ENCODE data around the gene UPP1. TPM values are rescaled to one million over a fixed set of nuclear protein-coding genes. Genes with fewer than 3 reads are reported as not detected.

UPP1 gene
- total and polyA plus RNA-seq, 2 of the 13 experiments (the other 11 are each of a cell fraction or from before 2014, with no cell fraction given): 5.7 to 9.8 TPM

DNA sequence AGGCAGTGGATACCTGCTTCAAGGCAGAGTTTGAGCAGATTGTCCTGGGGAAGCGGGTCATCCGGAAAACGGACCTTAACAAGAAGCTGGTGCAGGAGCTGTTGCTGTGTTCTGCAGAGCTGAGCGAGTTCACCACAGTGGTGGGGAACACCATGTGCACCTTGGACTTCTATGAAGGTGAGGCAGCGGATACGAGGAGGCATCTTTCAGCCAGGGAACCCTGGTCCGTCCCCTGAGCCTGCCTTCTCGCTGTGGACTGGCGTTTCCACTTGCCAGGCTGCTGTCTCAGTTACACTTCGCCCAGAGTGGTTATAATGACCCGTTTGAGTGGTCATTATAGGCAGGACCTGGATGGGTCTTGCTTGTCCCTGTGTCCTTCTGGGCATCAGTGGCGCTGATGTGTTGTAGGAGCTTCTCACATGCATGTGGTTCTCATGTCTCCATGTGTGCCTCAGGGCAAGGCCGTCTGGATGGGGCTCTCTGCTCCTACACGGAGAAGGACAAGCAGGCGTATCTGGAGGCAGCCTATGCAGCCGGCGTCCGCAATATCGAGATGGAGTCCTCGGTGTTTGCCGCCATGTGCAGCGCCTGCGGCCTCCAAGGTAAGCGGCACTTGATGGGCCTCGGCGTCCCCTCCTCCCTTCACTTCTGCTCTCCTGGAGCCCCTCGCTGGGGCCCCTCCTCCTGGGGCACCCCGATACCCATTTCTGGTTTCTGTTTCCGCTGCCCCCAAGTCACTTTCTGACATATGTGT lies 18.0 kb downstream of the UPP1 start:
- ATAC-seq: no peak
- WGBS (ENCODE audit: low lambda C conversion rate): 95% methylated on average over 21 of the region's 29 CpGs
- intact Hi-C loops (cut with micrococcal nuclease; ENCODE audit: unreplicated experiment): no loop called here
- BruUV-seq (replicated peaks): no TSS peak
- no peak for FAIRE-seq
- no peaks in the 10 kb centered on the region for H4K20me1 ChIP-seq (ENCODE audit: insufficient read depth, low read length)
- H3K9me3 ChIP-seq (ENCODE audit: low read length): no peaks in the 10 kb centered on the region
- no peak for DNase-seq (ENCODE audit: low spot score)
- CTCF ChIA-PET (ENCODE audit: low intra/inter-chr PET ratio, low total read pairs): no interaction called here
- H2AFZ ChIP-seq (ENCODE audit: low read length): no peak overlapping the region
- H3K27ac ChIP-seq (ENCODE audit: extremely low read length, insufficient read depth, low read length): no peak overlapping the region
- no peak overlapping the region for H3K4me2 ChIP-seq (ENCODE audit: low read depth, low read length)
- H3K4me3 ChIP-seq (replicated peaks in 1 of 3; ENCODE audit: insufficient read depth in 1 of 3, low read depth in 2 of 3, low read length in 3 of 3): no peak overlapping the region
- H3K79me2 ChIP-seq (ENCODE audit: insufficient read depth, low read length): no peaks in the 10 kb centered on the region
- peaks cover 14% of the 10 kb centered on the region for H3K4me1 ChIP-seq (ENCODE audit: insufficient read depth, low read length)
- H3K9ac ChIP-seq (ENCODE audit: insufficient read depth, low read depth, low read length): no peak overlapping the region
- POLR2A ChIA-PET: no interaction called here
- peaks cover 18 to 28% of the 10 kb centered on the region in 2 experiments; a peak in 4 of 5 replicates for H3K36me3 ChIP-seq (replicated peaks in 1 of 2; ENCODE audit: control insufficient read depth in 1 of 2, insufficient read depth in 2 of 2, low read length in 2 of 2)
- H3K27me3 ChIP-seq (ENCODE audit: control insufficient read depth in 1 of 2, insufficient read depth in 2 of 2, low read length in 2 of 2): no peaks in the 10 kb centered on the region
- in situ Hi-C loops (cut with HindIII; ENCODE audit: extremely low pct_ligation_motif_present, low pct_unique_long_range_greater_than_20kb): loop anchor here (25.0 kb wide), 1 partner anchor 845 kb away; no protein-coding TSS in a partner anchor
- TF ChIP-seq, protein P1, sequence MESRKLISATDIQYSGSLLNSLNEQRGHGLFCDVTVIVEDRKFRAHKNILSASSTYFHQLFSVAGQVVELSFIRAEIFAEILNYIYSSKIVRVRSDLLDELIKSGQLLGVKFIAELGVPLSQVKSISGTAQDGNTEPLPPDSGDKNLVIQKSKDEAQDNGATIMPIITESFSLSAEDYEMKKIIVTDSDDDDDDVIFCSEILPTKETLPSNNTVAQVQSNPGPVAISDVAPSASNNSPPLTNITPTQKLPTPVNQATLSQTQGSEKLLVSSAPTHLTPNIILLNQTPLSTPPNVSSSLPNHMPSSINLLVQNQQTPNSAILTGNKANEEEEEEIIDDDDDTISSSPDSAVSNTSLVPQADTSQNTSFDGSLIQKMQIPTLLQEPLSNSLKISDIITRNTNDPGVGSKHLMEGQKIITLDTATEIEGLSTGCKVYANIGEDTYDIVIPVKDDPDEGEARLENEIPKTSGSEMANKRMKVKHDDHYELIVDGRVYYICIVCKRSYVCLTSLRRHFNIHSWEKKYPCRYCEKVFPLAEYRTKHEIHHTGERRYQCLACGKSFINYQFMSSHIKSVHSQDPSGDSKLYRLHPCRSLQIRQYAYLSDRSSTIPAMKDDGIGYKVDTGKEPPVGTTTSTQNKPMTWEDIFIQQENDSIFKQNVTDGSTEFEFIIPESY (CRISPR knock-in tag; IDR thresholded peaks at IDR 0.05): no peak
- TF ChIP-seq SMAD1 (CRISPR knock-in tag; IDR thresholded peaks at IDR 0.05; ENCODE audit: borderline replicate concordance, low read depth): no peak
- TF ChIP-seq, protein P2, sequence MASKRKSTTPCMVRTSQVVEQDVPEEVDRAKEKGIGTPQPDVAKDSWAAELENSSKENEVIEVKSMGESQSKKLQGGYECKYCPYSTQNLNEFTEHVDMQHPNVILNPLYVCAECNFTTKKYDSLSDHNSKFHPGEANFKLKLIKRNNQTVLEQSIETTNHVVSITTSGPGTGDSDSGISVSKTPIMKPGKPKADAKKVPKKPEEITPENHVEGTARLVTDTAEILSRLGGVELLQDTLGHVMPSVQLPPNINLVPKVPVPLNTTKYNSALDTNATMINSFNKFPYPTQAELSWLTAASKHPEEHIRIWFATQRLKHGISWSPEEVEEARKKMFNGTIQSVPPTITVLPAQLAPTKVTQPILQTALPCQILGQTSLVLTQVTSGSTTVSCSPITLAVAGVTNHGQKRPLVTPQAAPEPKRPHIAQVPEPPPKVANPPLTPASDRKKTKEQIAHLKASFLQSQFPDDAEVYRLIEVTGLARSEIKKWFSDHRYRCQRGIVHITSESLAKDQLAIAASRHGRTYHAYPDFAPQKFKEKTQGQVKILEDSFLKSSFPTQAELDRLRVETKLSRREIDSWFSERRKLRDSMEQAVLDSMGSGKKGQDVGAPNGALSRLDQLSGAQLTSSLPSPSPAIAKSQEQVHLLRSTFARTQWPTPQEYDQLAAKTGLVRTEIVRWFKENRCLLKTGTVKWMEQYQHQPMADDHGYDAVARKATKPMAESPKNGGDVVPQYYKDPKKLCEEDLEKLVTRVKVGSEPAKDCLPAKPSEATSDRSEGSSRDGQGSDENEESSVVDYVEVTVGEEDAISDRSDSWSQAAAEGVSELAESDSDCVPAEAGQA (IDR thresholded peaks at IDR 0.05; ENCODE audit: low read depth): no peak
- TF ChIP-seq, protein P2 (CRISPR knock-in tag; IDR thresholded peaks at IDR 0.05; ENCODE audit: borderline replicate concordance): no peak
- TF ChIP-seq PCBP2 (optimal IDR thresholded peaks at IDR 0.05; ENCODE audit: low read depth, low read length, poor library complexity, severe bottlenecking): no peak
- no peak for TF ChIP-seq SP140L (CRISPR knock-in tag; IDR thresholded peaks at IDR 0.05; ENCODE audit: borderline replicate concordance)
- TF ChIP-seq, protein P3, sequence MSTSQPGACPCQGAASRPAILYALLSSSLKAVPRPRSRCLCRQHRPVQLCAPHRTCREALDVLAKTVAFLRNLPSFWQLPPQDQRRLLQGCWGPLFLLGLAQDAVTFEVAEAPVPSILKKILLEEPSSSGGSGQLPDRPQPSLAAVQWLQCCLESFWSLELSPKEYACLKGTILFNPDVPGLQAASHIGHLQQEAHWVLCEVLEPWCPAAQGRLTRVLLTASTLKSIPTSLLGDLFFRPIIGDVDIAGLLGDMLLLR (CRISPR knock-in tag; IDR thresholded peaks at IDR 0.05): no peak
- TF ChIP-seq BRCA1 (CRISPR knock-in tag; IDR thresholded peaks at IDR 0.05): no peak

All from HepG2 (cell line).